ENCODE results near the gene KLLN.
"Not testable (repeated sequence)": the region's sequence is repeated elsewhere in the genome, so short reads cannot be mapped to it uniquely, and the experiment has no call there.

KLLN gene

DNA sequence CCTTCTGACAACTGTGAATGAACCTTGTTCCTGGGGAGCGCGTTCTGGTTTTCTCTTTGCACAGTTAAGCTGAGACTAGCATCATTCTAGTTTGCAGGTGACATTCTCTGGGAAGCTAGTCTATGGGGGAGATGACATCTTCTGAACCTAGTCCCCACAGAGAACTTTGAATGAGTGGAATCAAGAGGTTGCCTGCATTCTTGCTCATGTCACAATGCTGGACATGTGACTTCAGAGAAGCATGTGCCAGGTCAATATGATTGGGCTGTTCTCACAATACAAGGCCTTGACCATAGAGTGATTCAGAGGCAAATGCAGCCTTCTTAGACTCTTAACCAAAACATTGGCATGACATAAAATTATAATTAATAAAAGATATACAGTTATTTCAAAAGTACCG is 22.1 kb downstream of the KLLN start:
- no peak for DNase-seq

DNA sequence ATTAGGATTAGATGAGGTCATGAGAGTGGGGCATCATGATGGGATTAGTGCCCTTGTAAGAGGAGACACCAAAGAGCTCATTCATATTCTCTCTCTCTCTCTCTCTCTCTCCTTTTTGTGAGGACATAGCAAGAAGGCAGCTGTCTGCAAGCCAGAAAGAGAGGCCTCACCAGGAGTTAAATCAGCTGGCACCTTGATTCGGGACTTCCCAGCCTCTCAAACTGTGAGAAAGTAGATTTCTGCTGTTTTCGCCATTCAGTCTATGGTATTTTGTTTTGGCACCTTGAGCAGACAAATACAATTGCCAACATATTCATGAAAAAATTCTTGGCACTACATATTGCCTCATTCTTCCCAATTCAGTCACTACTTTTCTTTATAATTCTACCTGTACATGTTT is 24.7 kb downstream of the KLLN start:
- DNase-seq, result no peak

DNA sequence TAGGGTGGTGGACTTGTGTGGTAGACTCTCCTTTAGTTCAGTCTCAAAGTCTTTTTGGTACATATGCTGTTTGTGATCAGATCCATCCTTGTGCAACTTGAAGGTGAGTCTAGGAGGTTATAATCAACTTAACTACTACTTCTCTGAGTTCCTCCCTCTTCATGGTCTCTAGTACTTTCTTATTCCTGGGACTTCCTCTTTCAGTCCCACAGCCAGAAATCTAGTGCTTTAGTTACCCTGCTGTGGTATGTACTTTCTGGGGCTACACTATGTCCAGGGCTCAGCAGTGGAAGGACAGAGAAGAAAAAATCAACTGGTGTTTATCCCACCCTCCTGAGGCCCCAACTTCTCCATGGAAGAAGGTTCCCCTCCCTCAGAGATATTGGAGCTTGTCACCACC is 25.9 kb downstream of the KLLN start:
- DNase-seq, result no peak

DNA sequence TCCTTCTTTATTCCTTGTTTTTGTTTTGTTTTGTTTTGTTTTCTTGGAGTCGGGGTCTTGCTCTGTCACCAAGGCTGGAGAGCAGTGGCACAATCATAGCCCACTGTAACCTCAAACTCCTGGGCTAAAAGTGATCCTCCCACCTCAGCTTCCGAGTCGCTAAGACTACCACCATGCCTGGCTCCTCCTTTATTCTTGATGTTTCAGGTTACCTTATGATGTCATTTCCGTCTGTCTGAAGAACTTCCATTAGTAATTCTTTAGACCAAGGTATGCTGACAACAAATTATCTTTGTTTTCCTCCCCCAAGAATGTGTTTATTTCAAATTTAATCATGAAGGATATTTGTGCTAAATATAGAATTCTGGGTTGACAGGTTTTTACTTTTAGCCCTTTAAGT is 27.2 kb downstream of the KLLN start:
- DNase-seq, result no peak

DNA sequence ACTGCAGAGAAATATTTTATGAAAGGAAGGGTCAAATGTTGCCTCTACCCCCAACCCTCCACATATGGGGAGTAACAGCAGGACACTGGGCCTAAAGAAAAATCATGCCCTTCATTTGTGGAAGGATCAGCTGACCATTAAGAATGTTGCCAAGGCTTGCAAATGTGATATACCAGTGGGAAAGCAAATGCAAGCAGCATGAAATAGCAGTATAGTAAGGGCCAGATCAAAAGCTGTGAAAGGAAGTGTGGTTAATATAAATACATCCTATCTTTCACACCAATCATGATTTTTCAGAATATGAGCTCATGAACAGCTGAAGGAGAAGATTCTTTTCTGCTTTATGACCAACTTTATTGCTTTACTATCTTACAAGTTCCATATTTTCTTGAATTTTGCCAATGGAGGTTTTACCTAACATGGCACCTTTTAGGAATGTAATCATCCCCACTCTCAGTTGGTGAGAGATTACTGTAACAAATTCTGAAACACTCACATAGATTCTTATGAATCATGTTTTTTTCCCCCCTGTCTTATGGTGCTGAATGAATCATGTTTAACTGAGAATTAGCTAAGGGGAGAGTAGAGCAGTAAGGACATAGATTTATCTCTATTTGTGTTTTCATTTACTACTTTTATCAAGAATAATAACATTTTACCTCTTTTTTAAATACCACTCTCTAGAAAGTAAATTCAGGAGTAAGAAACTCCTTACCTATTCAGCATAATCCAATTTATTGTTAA is 33.2 kb downstream of the KLLN start:
- DNase-seq, result no peak

DNA sequence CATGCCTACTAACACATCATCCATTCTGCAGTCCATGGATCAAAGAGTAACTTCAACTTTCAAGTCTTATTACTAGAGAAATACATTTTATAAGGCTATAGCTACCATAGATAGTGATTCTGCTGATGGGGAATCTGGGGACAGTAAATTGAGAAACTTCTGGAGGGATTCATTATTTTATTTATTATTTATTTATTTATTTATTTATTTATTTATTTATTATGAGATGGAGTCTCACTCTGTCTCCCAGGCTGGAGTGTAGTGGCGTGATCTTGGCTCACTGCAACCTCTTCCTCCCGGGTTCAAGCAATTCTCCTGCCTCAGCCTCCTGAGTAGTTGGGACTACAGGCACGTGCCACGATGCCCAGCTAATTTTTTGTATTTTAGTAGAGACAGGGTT is 34.3 kb downstream of the KLLN start:
- DNase-seq, result not testable (repeated sequence)

DNA sequence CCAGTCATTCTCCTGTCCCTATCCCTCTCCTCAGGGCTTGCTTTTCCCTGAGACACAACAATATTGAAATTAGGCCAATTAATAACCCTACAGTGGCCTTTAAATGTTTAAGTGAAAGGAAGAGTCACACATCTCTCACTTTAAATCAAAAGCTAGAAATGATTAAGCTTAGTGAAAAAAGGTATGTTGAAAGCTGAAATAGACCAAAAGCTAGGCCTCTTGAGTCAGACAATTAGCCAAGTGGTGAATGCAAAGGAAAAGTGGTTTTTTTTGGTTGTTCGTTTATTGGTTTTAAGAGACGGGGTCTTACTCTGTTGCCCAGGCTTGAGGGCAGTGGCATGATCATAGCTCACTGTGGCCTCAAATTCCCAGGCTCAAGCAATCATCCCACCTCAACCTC is 35.7 kb downstream of the KLLN start:
- no peak for DNase-seq

DNA sequence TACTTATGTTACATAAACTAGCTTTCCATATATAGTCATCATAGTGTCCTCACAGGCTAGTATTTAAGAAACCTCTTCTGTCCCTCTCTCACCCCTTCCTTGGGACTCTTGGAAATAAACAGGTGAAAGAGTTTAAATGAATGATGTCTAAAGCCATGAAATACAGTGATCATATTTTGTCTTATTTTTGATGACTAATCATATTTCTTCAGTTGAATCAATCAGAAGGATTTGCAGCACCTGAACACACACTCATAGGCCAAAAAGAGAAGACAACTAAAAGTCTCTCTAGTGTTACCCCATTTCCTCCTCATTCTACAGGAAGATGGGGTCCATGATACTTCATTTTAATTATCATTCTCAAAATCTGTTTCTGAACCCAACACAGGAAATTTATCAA is 36.7 kb downstream of the KLLN start:
- DNase-seq, result no peak

DNA sequence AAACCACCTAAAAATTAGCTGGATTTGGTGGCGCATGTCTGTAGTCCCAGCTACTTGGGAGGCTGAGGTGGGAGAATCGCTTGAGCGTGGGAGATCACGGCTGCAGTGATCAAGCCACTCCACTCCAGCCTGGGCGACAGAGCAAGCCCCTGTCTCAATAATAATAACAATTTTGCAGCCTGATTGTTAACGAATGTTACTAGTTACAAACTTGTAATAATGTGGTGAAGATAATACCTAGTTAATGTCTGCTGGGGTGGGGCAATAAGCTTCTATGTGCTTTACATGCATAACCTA is 44.1 kb downstream of the KLLN start:
- no peak for DNase-seq

DNA sequence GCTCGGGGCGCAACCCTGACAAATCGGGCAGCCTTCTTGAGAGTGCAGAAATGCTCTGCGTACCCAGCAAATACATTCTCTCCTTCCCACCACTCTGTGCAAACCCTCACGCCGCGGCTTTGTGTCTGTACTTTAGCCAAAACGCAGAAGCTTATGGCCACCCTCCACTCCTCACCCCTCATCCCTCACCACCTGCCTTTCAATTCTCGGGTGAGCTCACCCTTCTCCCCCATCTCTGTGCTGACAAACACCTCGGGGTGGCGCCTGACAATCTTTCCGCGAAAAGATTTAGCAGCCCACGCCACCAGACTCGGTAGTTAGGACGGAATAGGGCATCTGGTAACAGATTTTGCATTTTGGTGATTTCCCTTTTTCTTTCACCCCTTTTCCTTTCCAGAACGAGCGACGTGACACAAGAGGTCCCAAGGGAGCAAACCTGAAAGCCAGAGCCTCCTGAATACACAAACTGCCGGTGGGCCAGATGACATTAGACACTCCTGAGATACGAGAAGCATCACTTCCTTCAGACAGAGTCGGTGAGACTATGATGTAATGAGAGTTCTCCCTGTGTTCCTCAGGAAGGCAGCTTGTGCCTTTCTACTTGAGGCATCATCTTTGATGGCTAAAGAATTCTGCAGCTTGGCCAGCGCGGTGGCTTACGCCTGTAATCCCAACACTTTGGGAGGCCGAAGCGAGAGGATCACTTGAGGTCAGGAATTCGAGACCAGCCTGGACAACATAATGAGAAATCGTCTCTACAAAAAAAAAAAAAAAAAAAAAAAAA is 44.6 kb downstream of the KLLN start:
- peak in 1 of 2 experiments; percentile 49 for DNase-seq

DNA sequence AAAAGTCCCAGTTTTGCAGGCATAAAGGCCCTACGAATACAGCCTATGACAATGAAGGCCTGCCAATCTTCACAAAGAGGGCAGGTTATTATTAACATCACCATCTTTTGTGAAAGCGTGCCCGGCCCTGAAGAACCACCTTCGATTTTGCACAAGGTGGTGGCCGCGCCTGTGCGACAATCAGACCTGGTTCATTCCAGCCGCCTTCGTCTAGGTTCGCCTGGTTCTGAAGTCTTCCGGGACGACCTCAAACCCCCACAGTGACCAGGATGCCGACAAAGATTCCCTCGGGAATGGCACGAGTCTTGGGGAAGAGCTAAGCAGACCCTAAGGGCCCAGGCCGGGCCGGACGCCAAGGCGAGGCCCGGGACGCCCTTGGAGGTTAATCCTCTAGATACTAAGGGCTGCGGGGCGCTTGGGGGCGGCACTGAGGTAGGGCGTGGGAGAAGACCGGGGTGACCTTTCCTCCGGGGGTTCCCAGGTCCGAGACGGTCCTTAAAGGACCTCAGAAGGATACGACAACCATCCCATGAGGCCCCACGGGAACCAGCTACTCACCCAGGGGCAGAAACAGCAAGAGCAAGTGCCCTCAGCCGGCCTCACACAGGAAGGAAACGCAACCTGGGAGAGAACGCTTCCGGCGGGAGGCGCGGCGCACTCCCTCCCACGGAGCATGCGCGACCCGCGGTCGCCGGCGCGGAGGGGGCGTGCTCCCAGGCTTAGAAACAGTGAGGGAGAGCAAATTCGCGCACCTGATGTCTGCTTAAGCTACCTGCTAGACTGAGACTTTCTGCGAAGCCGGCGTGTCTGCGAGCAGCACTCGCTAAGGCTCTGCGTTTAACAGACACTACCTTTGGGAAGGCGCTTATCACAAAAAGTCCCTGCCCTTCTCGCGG is 45.5 kb downstream of the KLLN start, which contains the start of gene ATAD1:
Gene ATAD1, minus strand, starts transcription at position 618 of the 896 bp plus-strand sequence. CDS start 3,627 bp downstream, outside the sequence.
- peak; percentile 47 to 83 for DNase-seq

DNA sequence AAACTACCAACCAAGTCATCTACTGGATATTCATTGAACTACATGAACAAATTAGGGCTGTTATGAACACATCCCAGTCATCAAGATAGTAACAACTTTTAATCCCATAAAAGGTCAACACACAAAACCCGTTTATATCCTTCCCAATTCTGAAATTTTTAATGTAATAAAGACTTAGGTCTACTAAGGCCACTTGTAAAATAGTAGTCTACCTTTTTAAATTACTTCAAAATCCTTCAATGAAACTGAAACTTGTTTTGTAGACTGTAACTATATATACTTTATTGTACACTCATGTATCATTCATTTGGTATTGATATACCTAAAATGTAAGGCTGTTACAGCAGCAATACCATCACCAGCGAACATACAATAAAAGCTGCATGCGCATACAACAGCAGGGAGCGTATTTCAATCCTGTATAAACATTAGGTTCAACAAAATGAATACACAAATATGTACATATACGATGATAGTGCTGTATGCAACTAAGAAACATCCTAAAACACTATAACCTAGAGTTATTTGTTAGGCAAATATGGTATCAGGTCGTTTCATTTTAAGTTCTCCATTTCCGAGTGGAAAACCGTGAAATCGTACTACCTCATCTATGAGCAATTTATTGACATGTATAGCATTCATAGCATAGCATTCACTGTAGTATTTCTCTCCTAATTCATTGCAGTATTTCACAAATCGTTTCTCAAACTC is 46.3 kb downstream of the KLLN start:
- no peak for DNase-seq

DNA sequence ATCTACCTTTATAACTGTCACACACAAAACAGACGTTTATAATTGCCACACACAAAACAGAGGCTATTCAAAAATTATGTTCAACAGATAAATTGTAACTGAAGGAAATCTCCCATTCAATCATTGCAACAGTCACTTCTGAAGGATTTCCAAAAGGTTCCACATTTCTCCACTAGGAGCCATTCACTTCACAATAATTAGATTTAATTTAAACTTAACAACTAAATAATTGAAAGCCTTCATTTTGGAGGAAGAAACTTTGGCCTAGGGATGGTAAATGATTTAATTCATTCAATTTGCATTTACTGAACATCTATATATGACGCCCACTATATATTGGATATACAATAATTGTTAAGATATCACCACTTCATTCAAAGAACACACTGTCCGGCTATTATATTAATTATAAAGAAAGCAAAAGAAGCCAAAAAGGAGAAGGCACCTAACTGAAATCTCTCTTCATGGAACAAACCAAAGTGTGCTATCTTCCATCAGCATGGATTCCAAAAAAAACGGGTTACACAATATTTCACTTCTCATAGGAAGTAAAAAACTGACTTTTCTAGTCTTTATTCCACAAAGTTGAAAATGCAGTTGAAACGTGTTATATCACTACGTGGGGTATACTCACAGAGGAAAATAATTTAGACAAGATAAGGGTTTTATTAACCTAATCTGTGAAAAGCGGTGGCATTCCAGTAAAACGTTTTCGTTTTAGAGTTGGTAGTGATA is 47.0 kb downstream of the KLLN start:
- no peak for DNase-seq
